Sigmoid colon (tissue), 4 donors: ENCODE data around the gene SLC22A25.
"Not testable (repeated sequence)": the region's sequence is repeated elsewhere in the genome, so short reads cannot be mapped to it uniquely, and the experiment has no call there.

Experiments used
- EP300 ChIP-seq, 4 donors: sonication (generic); formaldehyde crosslinking; IDR thresholded peaks; one replicate each; pipeline ENCODE4 v1.6.1; 2017; ENCODE audit warnings: antibody characterized with exemption in 4 of 4
- POLR2A ChIP-seq, 2 donors: fragments of 450-650 bp; IDR thresholded peaks; one replicate each; pipeline ENCODE4 v1.6.1; 2016; ENCODE audit warnings: antibody characterized with exemption in 2 of 2, mild to moderate bottlenecking in 2 of 2, moderate library complexity in 2 of 2

- not testable (repeated sequence) for TF ChIP-seq EP300, POLR2A (IDR thresholded peaks at IDR 0.05)
Observed at GRCh38 chr11:63235471-63236461, 7.6 kb downstream of the SLC22A25 start.
